ENCODE measurements around the gene PTPRCAP.

GRCh38 chr11:67433536-67434394 lies 3.7 kb downstream of the PTPRCAP start:
- TF ChIP-seq CTCF (IDR thresholded peaks at IDR 0.05) = no peak
- TF ChIP-seq POLR2A (IDR thresholded peaks at IDR 0.05) = no peak
